ENCODE data around the gene CDH3. TPM values are rescaled to one million over a fixed set of nuclear protein-coding genes. Genes with fewer than 3 reads are reported as not detected.

Gene CDH3
- total RNA-seq, 1 donor from 2014 or later = not detected

- no peaks in the 10 kb centered on the region for H3K4me1 Mint-ChIP-seq
- H3K27ac Mint-ChIP-seq = no peak overlapping the region
- DNase-seq (no peak), ATAC-seq (ENCODE audit: low read depth) (no peak)
- peaks cover 2% of the 10 kb centered on the region for H3K27me3 Mint-ChIP-seq
- H3K9me3 Mint-ChIP-seq = no peaks in the 10 kb centered on the region
- H3K36me3 Mint-ChIP-seq (ENCODE audit: low read depth) = no peaks in the 10 kb centered on the region
- POLR2A ChIA-PET = no interaction called here
- intact Hi-C loops (cut with micrococcal nuclease) = no loop called here
- CTCF ChIA-PET = no interaction called here
- no peak overlapping the region for H3K4me3 Mint-ChIP-seq
- no peak for TF ChIP-seq CTCF (IDR thresholded peaks at IDR 0.05)
These were observed 15.7 kb upstream of the CDH3 start for GRCh38 chr16:68629351-68629910.

GRCh38 chr16:68636064-68636560 lies 9.0 kb upstream of the CDH3 start:
- CTCF ChIA-PET = no interaction called here
- Mint-ChIP-seq H3K4me1 (no peaks in the 10 kb centered on the region), H3K27me3 (peaks cover 11% of the 10 kb centered on the region), H3K4me3 (no peak overlapping the region), H3K36me3 (ENCODE audit: low read depth) (no peaks in the 10 kb centered on the region), H3K9me3 (no peaks in the 10 kb centered on the region), H3K27ac (no peak overlapping the region)
- intact Hi-C loops (cut with micrococcal nuclease) = no loop called here
- no peak for DNase-seq
- no peak for TF ChIP-seq CTCF (IDR thresholded peaks at IDR 0.05)
- POLR2A ChIA-PET = no interaction called here
- ATAC-seq (ENCODE audit: low read depth) = no peak

GRCh38 chr16:68636818-68637217 lies 8.3 kb upstream of the CDH3 start:
- DNase-seq (no peak), ATAC-seq (ENCODE audit: low read depth) (no peak)
- Mint-ChIP-seq H3K36me3 (ENCODE audit: low read depth) (no peaks in the 10 kb centered on the region), H3K9me3 (no peaks in the 10 kb centered on the region), H3K4me1 (no peaks in the 10 kb centered on the region), H3K4me3 (no peak overlapping the region), H3K27ac (no peak overlapping the region), H3K27me3 (peaks cover 15% of the 10 kb centered on the region)
- CTCF ChIA-PET = no interaction called here
- POLR2A ChIA-PET = no interaction called here
- no peak for TF ChIP-seq CTCF (IDR thresholded peaks at IDR 0.05)
- intact Hi-C loops (cut with micrococcal nuclease) = no loop called here

- H3K27me3 Mint-ChIP-seq = peaks cover 32% of the 10 kb centered on the region
- intact Hi-C loops (cut with micrococcal nuclease) = no loop called here
- DNase-seq (no peak), ATAC-seq (ENCODE audit: low read depth) (no peak)
- H3K36me3 Mint-ChIP-seq (ENCODE audit: low read depth) = no peaks in the 10 kb centered on the region
- CTCF ChIA-PET = no interaction called here
- POLR2A ChIA-PET = no interaction called here
- no peak overlapping the region for H3K27ac Mint-ChIP-seq
- TF ChIP-seq CTCF (IDR thresholded peaks at IDR 0.05) = no peak
- peaks cover 11% of the 10 kb centered on the region for H3K4me1 Mint-ChIP-seq
- H3K9me3 Mint-ChIP-seq = no peaks in the 10 kb centered on the region
- H3K4me3 Mint-ChIP-seq = no peak overlapping the region
These were observed 4.1 kb upstream of the CDH3 start for GRCh38 chr16:68640972-68641371.

- ChIA-PET POLR2A (no interaction called here), CTCF (no interaction called here)
- ATAC-seq (ENCODE audit: low read depth) (no peak), DNase-seq (no peak)
- no peaks in the 10 kb centered on the region for H3K36me3 Mint-ChIP-seq (ENCODE audit: low read depth)
- H3K4me3 Mint-ChIP-seq = no peak overlapping the region
- intact Hi-C loops (cut with micrococcal nuclease) = no loop called here
- peaks cover 14% of the 10 kb centered on the region for H3K4me1 Mint-ChIP-seq
- H3K27ac Mint-ChIP-seq = no peak overlapping the region
- TF ChIP-seq CTCF (IDR thresholded peaks at IDR 0.05) = no peak
- no peaks in the 10 kb centered on the region for H3K9me3 Mint-ChIP-seq
- peaks cover 37% of the 10 kb centered on the region for H3K27me3 Mint-ChIP-seq
These were observed 3.1 kb upstream of the CDH3 start for GRCh38 chr16:68642047-68642435.

Measured in activated B cell treated with CpG ODN at 0.5 μM for 24 hours (primary cell).